ENCODE results near the gene NCBP3. TPM values are rescaled to one million over a fixed set of nuclear protein-coding genes. Genes with fewer than 3 reads are reported as not detected.

The NCBP3 gene
- total and polyA plus RNA-seq, 7 donors = 9.3 to 23.5 (median 15.1) TPM

- 65 to 81% (median 70%) methylated on average over 9 of the region's 9 CpGs for WGBS, 3 donors
- H3K27ac ChIP-seq = peak overlapping the region; percentile 77
Observed at GRCh38 chr17:3887804-3888203, 41.8 kb upstream of the NCBP3 start.

DNA sequence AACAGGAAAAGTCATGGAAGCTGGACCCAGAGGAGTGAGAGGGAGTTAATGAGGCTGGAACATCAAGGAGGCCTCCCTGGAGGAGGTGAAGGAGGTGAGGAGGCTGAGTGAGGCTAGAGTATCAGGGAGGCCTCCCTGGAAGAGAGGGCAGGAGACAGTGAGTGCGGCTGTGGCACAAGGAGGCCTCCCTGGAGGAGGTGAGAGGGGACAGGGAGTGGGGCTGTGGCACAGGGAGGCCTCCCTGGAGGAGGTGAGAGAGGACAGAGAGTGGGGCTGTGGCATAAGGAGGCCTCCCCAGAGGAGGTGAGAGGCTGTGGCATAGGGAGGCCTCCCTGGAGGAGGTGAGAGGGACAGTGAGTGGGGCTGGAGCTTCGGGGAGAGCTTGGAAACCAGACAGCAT is 41.3 kb upstream of the NCBP3 start:
- H3K4me3 ChIP-seq = no peak overlapping the region
- intact Hi-C loops (cut with DNase I) = no loop called here
- no peaks in the 10 kb centered on the region for H3K9me3 ChIP-seq
- peaks cover 0 to 11% of the 10 kb centered on the region in 2 donors for H3K36me3 ChIP-seq (ENCODE audit: insufficient read depth in 1 of 2, low read depth in 1 of 2)
- 71 to 88% (median 82%) methylated on average over 2 of the region's 2 CpGs for WGBS, 3 donors
- TF ChIP-seq, protein P1, sequence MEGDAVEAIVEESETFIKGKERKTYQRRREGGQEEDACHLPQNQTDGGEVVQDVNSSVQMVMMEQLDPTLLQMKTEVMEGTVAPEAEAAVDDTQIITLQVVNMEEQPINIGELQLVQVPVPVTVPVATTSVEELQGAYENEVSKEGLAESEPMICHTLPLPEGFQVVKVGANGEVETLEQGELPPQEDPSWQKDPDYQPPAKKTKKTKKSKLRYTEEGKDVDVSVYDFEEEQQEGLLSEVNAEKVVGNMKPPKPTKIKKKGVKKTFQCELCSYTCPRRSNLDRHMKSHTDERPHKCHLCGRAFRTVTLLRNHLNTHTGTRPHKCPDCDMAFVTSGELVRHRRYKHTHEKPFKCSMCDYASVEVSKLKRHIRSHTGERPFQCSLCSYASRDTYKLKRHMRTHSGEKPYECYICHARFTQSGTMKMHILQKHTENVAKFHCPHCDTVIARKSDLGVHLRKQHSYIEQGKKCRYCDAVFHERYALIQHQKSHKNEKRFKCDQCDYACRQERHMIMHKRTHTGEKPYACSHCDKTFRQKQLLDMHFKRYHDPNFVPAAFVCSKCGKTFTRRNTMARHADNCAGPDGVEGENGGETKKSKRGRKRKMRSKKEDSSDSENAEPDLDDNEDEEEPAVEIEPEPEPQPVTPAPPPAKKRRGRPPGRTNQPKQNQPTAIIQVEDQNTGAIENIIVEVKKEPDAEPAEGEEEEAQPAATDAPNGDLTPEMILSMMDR (IDR thresholded peaks at IDR 0.05) = no peak
- no peak for DNase-seq
- H3K4me1 ChIP-seq = peaks cover 12% of the 10 kb centered on the region
- no peak for ATAC-seq
- H3K27ac ChIP-seq = no peak overlapping the region
- H3K27me3 ChIP-seq (ENCODE audit: insufficient read depth in 3 of 3, low read length in 2 of 3) = no peaks in the 10 kb centered on the region

More at GRCh38 chr17:3887804-3888203, 41.8 kb upstream of the NCBP3 start:
- Histone ChIP-seq H3K4me3 (no peak overlapping the region), H3K27me3 (ENCODE audit: insufficient read depth in 3 of 3, low read length in 2 of 3) (no peaks in the 10 kb centered on the region), H3K4me1 (peaks cover 12% of the 10 kb centered on the region), H3K9me3 (no peaks in the 10 kb centered on the region), H3K36me3 (ENCODE audit: insufficient read depth in 1 of 2, low read depth in 1 of 2) (peaks cover 0 to 11% of the 10 kb centered on the region in 2 donors)
- ATAC-seq = no peak
- intact Hi-C loops (cut with DNase I) = no loop called here
- TF ChIP-seq, protein P1 (IDR thresholded peaks at IDR 0.05) = no peak
- no peak for DNase-seq

- no peaks in the 10 kb centered on the region for H3K27me3 ChIP-seq (ENCODE audit: insufficient read depth in 3 of 3, low read length in 2 of 3)
- peaks cover 0 to 11% of the 10 kb centered on the region in 2 donors for H3K36me3 ChIP-seq (ENCODE audit: insufficient read depth in 1 of 2, low read depth in 1 of 2)
- 68 to 76% (median 73%) methylated on average over 10 of the region's 10 CpGs for WGBS, 3 donors
- ATAC-seq = no peak
- H3K4me3 ChIP-seq = no peak overlapping the region
- DNase-seq = peak in 1 of 2 donors; percentile 39
- TF ChIP-seq, protein P1 (IDR thresholded peaks at IDR 0.05) = no peak
- intact Hi-C loops (cut with DNase I) = no loop called here
- no peak overlapping the region for H3K27ac ChIP-seq
- H3K4me1 ChIP-seq = peaks cover 12% of the 10 kb centered on the region
- no peaks in the 10 kb centered on the region for H3K9me3 ChIP-seq
Observed at GRCh38 chr17:3886776-3887175, 40.7 kb upstream of the NCBP3 start.

DNA sequence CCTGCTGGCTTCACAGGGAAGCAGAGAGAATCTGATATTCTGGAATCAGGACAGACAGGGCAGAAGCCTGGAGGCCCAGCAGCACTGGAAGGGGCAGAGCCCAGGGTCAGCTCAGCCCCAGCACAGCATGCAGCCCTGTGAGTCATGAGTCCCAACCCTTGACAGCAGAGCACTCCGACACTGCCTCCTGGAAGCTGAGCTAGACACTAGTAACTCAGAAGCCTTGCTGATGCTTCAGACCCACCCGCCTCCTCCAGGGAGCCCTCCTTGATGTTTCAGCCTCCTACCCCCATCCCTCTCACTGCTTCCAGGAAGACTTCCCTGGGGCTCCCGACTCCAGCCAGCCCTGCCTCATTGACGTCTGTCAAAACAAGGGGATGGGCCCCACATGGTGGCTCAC is 39.9 kb upstream of the NCBP3 start:
- no peak overlapping the region for H3K4me3 ChIP-seq
- peaks cover 12% of the 10 kb centered on the region for H3K4me1 ChIP-seq
- H3K36me3 ChIP-seq (ENCODE audit: insufficient read depth in 1 of 2, low read depth in 1 of 2) = peaks cover 0 to 11% of the 10 kb centered on the region in 2 donors
- ATAC-seq (no peak), DNase-seq (no peak)
- no peaks in the 10 kb centered on the region for H3K27me3 ChIP-seq (ENCODE audit: insufficient read depth in 3 of 3, low read length in 2 of 3)
- intact Hi-C loops (cut with DNase I) = no loop called here
- no peak overlapping the region for H3K27ac ChIP-seq
- TF ChIP-seq, protein P1 (IDR thresholded peaks at IDR 0.05) = no peak
- WGBS, 3 donors = 90 to 92% (median 91%) methylated on average over 4 of the region's 4 CpGs
- H3K9me3 ChIP-seq = no peaks in the 10 kb centered on the region

GRCh38 chr17:3885271-3885670 is 39.2 kb upstream of the NCBP3 start:
- DNase-seq (no peak), ATAC-seq (no peak)
- intact Hi-C loops (cut with DNase I) = no loop called here
- H3K4me3 ChIP-seq = no peak overlapping the region
- H3K36me3 ChIP-seq (ENCODE audit: insufficient read depth in 1 of 2, low read depth in 1 of 2) = peaks cover 0 to 11% of the 10 kb centered on the region in 2 donors
- TF ChIP-seq, protein P1 (IDR thresholded peaks at IDR 0.05) = no peak
- H3K27ac ChIP-seq = no peak overlapping the region
- H3K27me3 ChIP-seq (ENCODE audit: insufficient read depth in 3 of 3, low read length in 2 of 3) = no peaks in the 10 kb centered on the region
- H3K9me3 ChIP-seq = no peaks in the 10 kb centered on the region
- peaks cover 12% of the 10 kb centered on the region for H3K4me1 ChIP-seq
- WGBS, 3 donors = 75 to 79% (median 78%) methylated on average over 14 of the region's 14 CpGs

Measured in psoas muscle (tissue), 8 donors.